ENCODE measurements around the gene FAM204A. TPM values are rescaled to one million over a fixed set of nuclear protein-coding genes. Genes with fewer than 3 reads are reported as not detected.

FAM204A gene
- total RNA-seq, 1 donor from 2014 or later, result 55.3 TPM

- peaks cover 3% of the 10 kb centered on the region for H3K9me3 Mint-ChIP-seq (ENCODE audit: low read depth)
- H3K4me3 Mint-ChIP-seq (ENCODE audit: low read depth), result no peak overlapping the region
- TF ChIP-seq CTCF (IDR thresholded peaks at IDR 0.05; ENCODE audit: unreplicated experiment), result no peak
- no peaks in the 10 kb centered on the region for H3K27me3 Mint-ChIP-seq
- no peak overlapping the region for H3K27ac Mint-ChIP-seq
- DNase-seq (ENCODE audit: low spot score, unreplicated experiment), result no peak
- H3K4me1 Mint-ChIP-seq (ENCODE audit: low read depth), result no peaks in the 10 kb centered on the region
- H3K36me3 Mint-ChIP-seq (ENCODE audit: insufficient read depth), result peaks cover 1% of the 10 kb centered on the region
Measured at GRCh38 chr10:118277871-118278270, 64.3 kb downstream of the FAM204A start.

GRCh38 chr10:118276727-118277126, 65.4 kb downstream of the FAM204A start:
- DNase-seq (ENCODE audit: low spot score, unreplicated experiment), result no peak
- TF ChIP-seq CTCF (IDR thresholded peaks at IDR 0.05; ENCODE audit: unreplicated experiment), result no peak
- Mint-ChIP-seq H3K27ac (no peak overlapping the region), H3K27me3 (peaks cover 8% of the 10 kb centered on the region), H3K4me3 (ENCODE audit: low read depth) (no peak overlapping the region), H3K9me3 (ENCODE audit: low read depth) (peaks cover 3% of the 10 kb centered on the region), H3K4me1 (ENCODE audit: low read depth) (peaks cover 3% of the 10 kb centered on the region), H3K36me3 (ENCODE audit: insufficient read depth) (peaks cover 1% of the 10 kb centered on the region)

GRCh38 chr10:118276204-118276603, 65.9 kb downstream of the FAM204A start:
- Mint-ChIP-seq H3K9me3 (ENCODE audit: low read depth) (peaks cover 3% of the 10 kb centered on the region), H3K4me3 (ENCODE audit: low read depth) (no peak overlapping the region), H3K27me3 (peaks cover 11% of the 10 kb centered on the region), H3K4me1 (ENCODE audit: low read depth) (peaks cover 4% of the 10 kb centered on the region), H3K36me3 (ENCODE audit: insufficient read depth) (peaks cover 1% of the 10 kb centered on the region), H3K27ac (no peak overlapping the region)
- no peak for TF ChIP-seq CTCF (IDR thresholded peaks at IDR 0.05; ENCODE audit: unreplicated experiment)
- DNase-seq (ENCODE audit: low spot score, unreplicated experiment), result no peak

GRCh38 chr10:118273662-118274061, 68.5 kb downstream of the FAM204A start:
- Mint-ChIP-seq H3K4me1 (ENCODE audit: low read depth) (peaks cover 4% of the 10 kb centered on the region), H3K27me3 (peaks cover 31% of the 10 kb centered on the region)

GRCh38 chr10:118272767-118273166, 69.4 kb downstream of the FAM204A start:
- Mint-ChIP-seq H3K4me1 (ENCODE audit: low read depth) (peaks cover 4% of the 10 kb centered on the region), H3K4me3 (ENCODE audit: low read depth) (no peak overlapping the region), H3K9me3 (ENCODE audit: low read depth) (peaks cover 3% of the 10 kb centered on the region)

More at GRCh38 chr10:118273662-118274061, 68.5 kb downstream of the FAM204A start:
- no peak overlapping the region for H3K4me3 Mint-ChIP-seq (ENCODE audit: low read depth)
- TF ChIP-seq CTCF (IDR thresholded peaks at IDR 0.05; ENCODE audit: unreplicated experiment), result no peak
- peaks cover 3% of the 10 kb centered on the region for H3K9me3 Mint-ChIP-seq (ENCODE audit: low read depth)
- no peak for DNase-seq (ENCODE audit: low spot score, unreplicated experiment)
- H3K36me3 Mint-ChIP-seq (ENCODE audit: insufficient read depth), result peaks cover 1% of the 10 kb centered on the region
- H3K27ac Mint-ChIP-seq, result no peak overlapping the region

More at GRCh38 chr10:118272767-118273166, 69.4 kb downstream of the FAM204A start:
- TF ChIP-seq CTCF (IDR thresholded peaks at IDR 0.05; ENCODE audit: unreplicated experiment), result no peak
- no peak for DNase-seq (ENCODE audit: low spot score, unreplicated experiment)
- Mint-ChIP-seq H3K27ac (no peak overlapping the region), H3K36me3 (ENCODE audit: insufficient read depth) (peaks cover 1% of the 10 kb centered on the region), H3K27me3 (peaks cover 40% of the 10 kb centered on the region)

Measured in progenitor cell of endocrine pancreas (in vitro differentiated cells).